H1 (cell line): ENCODE results near the gene PMEPA1. TPM values are rescaled to one million over a fixed set of nuclear protein-coding genes. Genes with fewer than 3 reads are reported as not detected.

Experiments
- CBX8 ChIP-seq: fragments of 300-800, 300-1000 bp; sonication (generic); IDR thresholded peaks from 2 replicates; pipeline ENCODE4 v1.7.1; 2016; ENCODE audit warnings: low read depth, low read length, borderline replicate concordance
- CHD7 ChIP-seq: fragments of 300-600 bp; sonication (generic); IDR thresholded peaks from 2 replicates; pipeline ENCODE4 v1.7.1; 2012; ENCODE audit warnings: low read length, moderate library complexity, mild to moderate bottlenecking, inconsistent platforms; ENCODE audit not compliant: insufficient replicate concordance
- NANOG ChIP-seq: IDR thresholded peaks from 2 replicates; pipeline ENCODE4 v1.6.1; 2011; ENCODE audit warnings: low read length, low read depth, mild to moderate bottlenecking, inconsistent platforms; ENCODE audit not compliant: insufficient read depth, poor library complexity, severe bottlenecking
- SP4 ChIP-seq: IDR thresholded peaks from 2 replicates; pipeline ENCODE4 v1.6.1; 2012; ENCODE audit warnings: low read length, inconsistent platforms
- polyA plus RNA-seq, 7 experiments: library from polyadenylated mRNA; depleted of rRNA in 3 of 7; stranded (reverse) in 5 of 7; unstranded in 2 of 7; fragments of >200 nt in 5 of 7; fragments of 200-250 nt in 2 of 7; gene quantifications; 1 replicate in 5 of 7; 2 replicates in 1 of 7; 4 replicates in 1 of 7; pipeline versions ENCODE4 v1.2.1 to v1.2.3, GENCODE V29; 2011 to 2013; ENCODE audit warnings: missing spikeins in 2 of 7, mixed read lengths in 2 of 7
- total RNA-seq: library from RNA; stranded (reverse); fragmentation: NEBNext Ultra II Directional; extraction: Animal tissue kit (Norgen Biotek cat#: 25700); gene quantifications from 2 replicates; pipeline ENCODE4 v1.2.1, GENCODE V29; 2021

Gene PMEPA1
- total and polyA plus RNA-seq, 2 of the 8 experiments (the other 6 are each of a cell fraction or from before 2014, with no cell fraction given): 12.7 to 20.5 TPM

DNA sequence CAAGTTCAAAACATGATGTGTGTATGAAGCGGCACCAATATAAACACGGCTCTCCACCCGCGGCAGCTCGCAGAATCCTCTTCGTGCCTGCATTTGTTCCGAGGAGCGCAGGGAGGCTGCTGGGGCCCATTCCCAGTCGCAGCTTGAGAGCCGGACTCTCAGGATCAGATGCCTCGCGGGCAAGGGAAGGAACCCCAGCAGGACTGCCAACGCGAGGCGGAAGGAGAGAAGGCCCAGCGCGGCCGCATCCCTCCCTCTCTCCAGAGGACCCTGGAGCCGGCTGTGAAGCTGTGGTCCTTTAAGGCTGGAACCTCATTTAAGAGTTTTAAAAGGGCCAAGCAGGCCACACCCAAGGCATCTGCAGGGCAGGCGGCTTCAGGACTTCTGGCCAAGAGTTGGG, 45.3 kb downstream of the PMEPA1 start (continued):
- no peak for TF ChIP-seq CHD7
- TF ChIP-seq SP4: no peak
- no peak for TF ChIP-seq NANOG
- TF ChIP-seq CBX8: no peak
- TF ChIP-seq, all 59 proteins: peak for 0
